Measurements from ENCODE around the gene ZNF181. TPM values are rescaled to one million over a fixed set of nuclear protein-coding genes. Genes with fewer than 3 reads are reported as not detected.

Gene ZNF181
- total RNA-seq, 1 experiment from 2014 or later = 8.2 TPM

DNA sequence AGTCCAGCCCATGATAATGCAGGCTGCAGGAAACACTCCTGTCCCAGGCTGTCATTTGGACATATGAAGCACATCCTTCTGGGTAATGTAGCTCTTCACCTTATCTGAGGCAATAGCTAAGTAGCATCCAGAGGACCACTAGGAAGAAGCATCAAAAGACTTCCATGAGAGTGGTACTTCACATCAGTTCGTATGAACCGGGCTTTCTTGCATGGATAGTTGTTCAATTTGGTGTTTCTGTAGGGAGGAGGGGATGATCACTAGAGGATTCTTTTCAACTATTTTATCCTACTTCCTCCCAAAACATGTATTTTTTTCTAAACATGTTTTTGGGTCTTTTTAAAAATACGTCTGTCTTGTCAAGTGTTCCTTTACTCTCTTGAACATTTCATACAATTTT is 43.7 kb upstream of the ZNF181 start:
- Mint-ChIP-seq H3K4me3 (no peak overlapping the region), H3K4me1 (no peaks in the 10 kb centered on the region), H3K27ac (no peak overlapping the region), H3K27me3 (ENCODE audit: low read depth) (peaks cover 34% of the 10 kb centered on the region), H3K9me3 (peaks cover 49 to 76% of the 10 kb centered on the region in 2 experiments), H3K36me3 (ENCODE audit: insufficient read depth in 1 of 3, low read depth in 3 of 3) (peaks cover 6 to 9% (median 7%) of the 10 kb centered on the region in 3 experiments; a peak in 6 of 7 replicates)
- no peak overlapping the region for H3K27ac ChIP-seq (ENCODE audit: insufficient read length, low read depth, low read length)
- no peaks in the 10 kb centered on the region for H3K4me1 ChIP-seq (ENCODE audit: insufficient read depth, low read length)
- H2AFZ ChIP-seq (ENCODE audit: low read length) = no peak overlapping the region
- no peak overlapping the region for H2BK15ac ChIP-seq (ENCODE audit: low read depth, low read length)
- H2BK12ac ChIP-seq (ENCODE audit: insufficient read length, low read depth, low read length) = no peak overlapping the region
- H3K4ac ChIP-seq (ENCODE audit: low read depth, low read length) = no peak overlapping the region
- no peak overlapping the region for H3K4me2 ChIP-seq (ENCODE audit: insufficient read depth, insufficient read length, low read length)
- no peak overlapping the region for H3K23ac ChIP-seq (ENCODE audit: insufficient read length, low read depth, low read length)
- H4K91ac ChIP-seq (ENCODE audit: insufficient read length, low read depth, low read length) = no peak overlapping the region
- no peak overlapping the region for H2BK5ac ChIP-seq (ENCODE audit: insufficient read length, low read length)
- H3K18ac ChIP-seq (ENCODE audit: insufficient read length, low read depth, low read length) = no peak overlapping the region
- H3K9me3 ChIP-seq (ENCODE audit: control insufficient read depth, low read depth, low read length) = peaks cover 2% of the 10 kb centered on the region
- H3K27me3 ChIP-seq (ENCODE audit: insufficient read depth, low read length) = no peaks in the 10 kb centered on the region
- WGBS (ENCODE audit: extremely low coverage, insufficient read length, low lambda C conversion rate) = no CpG with 5 or more reads among the region's 3 CpGs
- no peak overlapping the region for H3T11ph ChIP-seq (ENCODE audit: low read length)
- TF ChIP-seq, protein P1, sequence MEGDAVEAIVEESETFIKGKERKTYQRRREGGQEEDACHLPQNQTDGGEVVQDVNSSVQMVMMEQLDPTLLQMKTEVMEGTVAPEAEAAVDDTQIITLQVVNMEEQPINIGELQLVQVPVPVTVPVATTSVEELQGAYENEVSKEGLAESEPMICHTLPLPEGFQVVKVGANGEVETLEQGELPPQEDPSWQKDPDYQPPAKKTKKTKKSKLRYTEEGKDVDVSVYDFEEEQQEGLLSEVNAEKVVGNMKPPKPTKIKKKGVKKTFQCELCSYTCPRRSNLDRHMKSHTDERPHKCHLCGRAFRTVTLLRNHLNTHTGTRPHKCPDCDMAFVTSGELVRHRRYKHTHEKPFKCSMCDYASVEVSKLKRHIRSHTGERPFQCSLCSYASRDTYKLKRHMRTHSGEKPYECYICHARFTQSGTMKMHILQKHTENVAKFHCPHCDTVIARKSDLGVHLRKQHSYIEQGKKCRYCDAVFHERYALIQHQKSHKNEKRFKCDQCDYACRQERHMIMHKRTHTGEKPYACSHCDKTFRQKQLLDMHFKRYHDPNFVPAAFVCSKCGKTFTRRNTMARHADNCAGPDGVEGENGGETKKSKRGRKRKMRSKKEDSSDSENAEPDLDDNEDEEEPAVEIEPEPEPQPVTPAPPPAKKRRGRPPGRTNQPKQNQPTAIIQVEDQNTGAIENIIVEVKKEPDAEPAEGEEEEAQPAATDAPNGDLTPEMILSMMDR (conservative IDR thresholded peaks at IDR 0.05) = no peak
- H3K56ac ChIP-seq (ENCODE audit: insufficient read length, low read depth, low read length) = no peak overlapping the region
- no peak overlapping the region for H3K14ac ChIP-seq (ENCODE audit: insufficient read depth, low read length)
- no peaks in the 10 kb centered on the region for H4K20me1 ChIP-seq (ENCODE audit: control insufficient read depth, insufficient read depth, insufficient read length)
- no peaks in the 10 kb centered on the region for H3K23me2 ChIP-seq (ENCODE audit: insufficient read length, low read depth, low read length, poor library complexity, severe bottlenecking)
- no peaks in the 10 kb centered on the region for H3K79me1 ChIP-seq (ENCODE audit: insufficient read depth, low read depth, low read length, poor library complexity, severe bottlenecking)
- H2BK20ac ChIP-seq (ENCODE audit: low read depth, low read length, poor library complexity, severe bottlenecking) = no peak overlapping the region
- no peaks in the 10 kb centered on the region for H3K79me2 ChIP-seq (ENCODE audit: insufficient read depth, low read length)
- H4K5ac ChIP-seq (ENCODE audit: insufficient read length, low read depth, low read length) = no peak overlapping the region
- no peak overlapping the region for H2AK5ac ChIP-seq (ENCODE audit: insufficient read length, low read length)
- H3K9ac ChIP-seq (ENCODE audit: extremely low read depth, insufficient read length, low read length) = no peak overlapping the region
- DNase-seq = no peak
- H2BK120ac ChIP-seq (ENCODE audit: low read depth, low read length, poor library complexity, severe bottlenecking) = no peak overlapping the region
- H4K8ac ChIP-seq (replicated peaks; ENCODE audit: insufficient read length, low read depth, low read length) = no peak overlapping the region
